Duodenal mucosa (tissue), 2 donors: ENCODE data around the gene SPOCK2.
A peak's percentile ranks its signal among the peaks of the same experiment; 100 is the strongest.

Source experiments
- H3K27ac ChIP-seq: one replicate; pipeline ENCODE4 v1.7.0; 2013; ENCODE audit warnings: low read depth, low read length
- H3K27me3 ChIP-seq, 2 donors: one replicate each; pipeline ENCODE4 v1.7.0; 2013; ENCODE audit warnings: low read length in 2 of 2, control low read depth in 1 of 2; ENCODE audit not compliant: insufficient read depth in 2 of 2, control insufficient read depth in 1 of 2
- H3K36me3 ChIP-seq, 2 donors: one replicate each; pipeline ENCODE4 v1.7.0; 2013; ENCODE audit warnings: low read length in 2 of 2, control low read depth in 1 of 2; ENCODE audit not compliant: insufficient read depth in 2 of 2, control insufficient read depth in 1 of 2
- H3K4me1 ChIP-seq, 2 donors: one replicate each; pipeline ENCODE4 v1.7.0; 2013; ENCODE audit warnings: low read length in 2 of 2, control low read depth in 1 of 2; ENCODE audit not compliant: insufficient read depth in 2 of 2, control insufficient read depth in 1 of 2
- H3K4me3 ChIP-seq, 2 donors: one replicate each; pipeline ENCODE4 v1.7.0; 2013; ENCODE audit warnings: low read length in 2 of 2, low read depth in 1 of 2
- H3K9ac ChIP-seq, 2 donors: one replicate each; pipeline ENCODE4 v1.7.0; 2013; ENCODE audit warnings: low read length in 2 of 2, low read depth in 1 of 2
- H3K9me3 ChIP-seq, 2 donors: one replicate each; pipeline ENCODE4 v1.7.0; 2013; ENCODE audit warnings: low read length in 2 of 2, control low read depth in 1 of 2; ENCODE audit not compliant: control insufficient read depth in 1 of 2

The SPOCK2 gene

DNA sequence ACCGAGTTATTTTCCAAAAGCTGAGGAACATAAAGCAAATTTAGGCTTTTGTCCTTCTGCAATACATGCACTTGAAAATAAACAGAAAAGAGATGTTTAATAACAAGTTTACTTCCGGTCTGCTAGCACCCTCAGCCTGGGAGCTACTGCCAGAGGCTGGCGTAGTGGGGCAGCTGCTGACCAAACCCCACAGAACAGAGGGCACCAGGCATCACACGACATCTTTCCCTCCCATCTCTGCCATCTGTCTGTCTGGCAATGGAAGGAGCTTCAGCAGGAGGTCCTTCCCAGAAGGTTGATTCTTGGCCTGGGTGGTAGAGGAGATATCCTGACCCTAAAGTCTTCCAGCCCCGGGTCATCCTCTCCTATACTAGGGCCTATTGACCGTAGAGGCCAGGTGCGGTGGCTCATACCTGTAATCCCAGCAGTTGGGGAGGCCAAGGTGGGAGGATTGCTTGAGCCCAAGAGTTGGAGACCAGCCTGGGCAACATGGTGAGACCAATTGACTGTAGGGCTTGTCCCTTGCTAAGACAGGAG is 76.3 kb downstream of the SPOCK2 start:
- H3K4me1 ChIP-seq = peaks cover 0 to 11% of the 10 kb centered on the region in 2 donors
- no peak overlapping the region for H3K9ac ChIP-seq
- no peaks in the 10 kb centered on the region for H3K9me3 ChIP-seq
- no peak overlapping the region for H3K4me3 ChIP-seq
- no peaks in the 10 kb centered on the region for H3K27me3 ChIP-seq
- no peaks in the 10 kb centered on the region for H3K36me3 ChIP-seq
- no peak overlapping the region for H3K27ac ChIP-seq

DNA sequence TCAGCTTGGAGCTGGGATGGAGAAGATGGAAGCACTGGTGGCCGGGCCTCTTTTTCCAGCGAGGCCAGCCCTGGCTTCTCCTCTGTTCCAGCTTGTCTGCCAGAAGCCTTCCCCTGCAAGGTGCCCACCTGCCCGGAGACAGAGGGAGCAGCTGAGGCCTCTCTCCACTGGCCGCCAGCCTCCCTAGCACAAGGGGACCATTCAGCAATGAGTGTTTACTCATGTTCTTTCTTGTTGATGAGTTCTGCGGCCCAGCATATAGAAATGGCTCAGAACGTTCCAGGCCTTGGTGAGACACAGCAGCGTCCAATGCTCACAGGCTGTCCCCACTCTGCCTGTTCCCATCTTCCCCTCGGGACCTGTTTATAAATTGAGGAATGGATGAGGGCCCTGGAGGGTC is 76.9 kb downstream of the SPOCK2 start:
- Histone ChIP-seq H3K9ac (no peak overlapping the region), H3K4me3 (no peak overlapping the region), H3K36me3 (no peaks in the 10 kb centered on the region), H3K4me1 (peaks cover 0 to 11% of the 10 kb centered on the region in 2 donors), H3K27me3 (no peaks in the 10 kb centered on the region), H3K27ac (no peak overlapping the region), H3K9me3 (no peaks in the 10 kb centered on the region)

DNA sequence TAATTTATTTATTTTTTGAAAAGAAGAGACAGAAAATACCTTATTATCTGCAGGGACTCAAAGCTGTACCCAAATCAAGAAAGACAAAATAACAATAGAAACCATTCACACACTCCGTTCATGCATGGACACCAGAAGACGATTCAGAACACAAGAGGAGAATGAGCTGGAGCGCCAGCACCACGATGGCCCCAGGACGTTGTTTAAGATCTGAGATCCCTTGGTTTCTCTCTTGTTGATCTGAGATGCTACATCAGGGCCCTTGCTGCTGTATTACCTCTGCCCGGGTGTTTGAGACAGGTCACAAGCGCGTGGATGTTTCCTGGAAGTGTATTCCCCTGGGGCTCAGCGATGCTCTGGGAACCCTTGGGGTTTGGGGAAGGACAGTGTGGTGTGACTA is 77.3 kb downstream of the SPOCK2 start:
- H3K4me1 ChIP-seq = peaks cover 0 to 11% of the 10 kb centered on the region in 2 donors
- H3K27me3 ChIP-seq = no peaks in the 10 kb centered on the region
- H3K9me3 ChIP-seq = no peaks in the 10 kb centered on the region
- no peak overlapping the region for H3K27ac ChIP-seq
- H3K36me3 ChIP-seq = no peaks in the 10 kb centered on the region
- no peak overlapping the region for H3K4me3 ChIP-seq
- no peak overlapping the region for H3K9ac ChIP-seq

DNA sequence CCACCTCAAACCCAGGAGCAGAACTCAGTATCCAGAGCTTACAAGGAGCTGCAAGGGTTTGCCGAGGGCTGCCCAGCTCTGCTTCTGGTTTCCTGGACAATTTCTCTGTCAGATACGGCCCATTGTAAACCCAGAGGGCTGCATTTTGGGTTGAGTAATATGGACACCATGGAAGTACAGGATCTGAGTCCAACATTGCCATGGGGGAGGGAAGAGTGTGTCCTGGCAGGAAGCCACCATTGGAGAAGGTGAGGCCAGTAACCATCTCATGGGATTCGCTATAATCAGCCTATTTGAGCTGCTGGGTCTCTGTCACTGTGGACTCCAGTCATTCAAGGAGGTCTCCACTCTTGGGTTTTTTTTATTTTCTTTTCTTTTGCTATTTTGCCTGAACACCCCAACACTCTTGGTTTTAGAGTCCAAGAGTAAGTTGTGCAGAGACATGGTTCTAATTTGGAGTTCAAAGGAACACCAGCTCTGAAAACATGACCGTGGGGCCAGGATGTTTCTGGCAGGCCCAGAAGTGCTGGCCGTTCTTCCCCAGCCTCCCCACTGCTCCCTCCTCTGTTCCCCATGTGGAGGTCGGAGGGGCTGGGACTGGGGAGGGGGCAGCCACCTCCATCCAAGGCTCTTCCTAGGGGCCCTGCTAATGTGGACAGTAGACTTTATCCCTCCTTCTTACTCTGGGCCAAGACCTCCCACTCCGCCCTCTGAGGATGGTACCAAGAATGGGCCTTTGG is 77.9 kb downstream of the SPOCK2 start:
- Histone ChIP-seq H3K4me1 (peaks cover 0 to 11% of the 10 kb centered on the region in 2 donors), H3K36me3 (no peaks in the 10 kb centered on the region), H3K9ac (peak overlapping the region in 1 of 2 donors; percentile 23), H3K27ac (peak overlapping the region; percentile 85), H3K9me3 (no peaks in the 10 kb centered on the region), H3K27me3 (no peaks in the 10 kb centered on the region), H3K4me3 (no peak overlapping the region)

DNA sequence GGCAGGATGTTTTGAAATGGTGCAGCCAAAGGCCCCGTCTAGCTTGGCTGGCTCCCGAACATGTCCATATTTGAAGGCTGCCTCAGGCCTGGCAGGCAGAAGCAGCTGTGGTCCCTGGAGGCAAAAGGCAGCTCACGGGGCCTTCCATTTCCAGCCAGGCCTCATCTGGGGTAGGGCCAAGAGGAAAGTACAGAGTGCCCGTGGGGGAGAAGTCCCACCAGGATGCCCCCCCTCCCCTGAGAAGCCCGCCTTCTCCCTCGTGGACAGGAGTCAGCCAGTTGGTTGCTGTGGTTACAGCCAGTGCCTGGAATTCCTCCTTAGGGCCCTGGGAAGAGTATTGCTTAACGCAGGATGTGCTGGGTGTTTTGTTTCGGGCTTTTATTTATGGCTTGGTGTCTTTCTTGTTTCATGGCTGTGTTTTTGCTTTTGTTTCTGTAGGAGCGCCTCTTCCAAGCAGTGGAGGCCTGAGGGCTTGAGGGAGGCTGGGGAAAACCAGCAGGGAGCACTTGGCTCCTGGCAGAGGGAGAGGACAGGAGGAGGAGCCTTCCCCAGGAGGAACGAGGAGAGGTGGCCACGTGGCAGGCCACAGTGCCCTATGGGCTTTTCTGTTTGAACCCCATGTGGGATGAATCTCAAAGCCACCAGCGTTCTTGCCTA is 78.8 kb downstream of the SPOCK2 start:
- Histone ChIP-seq H3K4me1 (peaks cover 0 to 11% of the 10 kb centered on the region in 2 donors), H3K36me3 (no peaks in the 10 kb centered on the region), H3K9ac (peak overlapping the region in 1 of 2 donors; percentile 23), H3K4me3 (no peak overlapping the region), H3K27ac (peak overlapping the region; percentile 85), H3K27me3 (no peaks in the 10 kb centered on the region), H3K9me3 (no peaks in the 10 kb centered on the region)

DNA sequence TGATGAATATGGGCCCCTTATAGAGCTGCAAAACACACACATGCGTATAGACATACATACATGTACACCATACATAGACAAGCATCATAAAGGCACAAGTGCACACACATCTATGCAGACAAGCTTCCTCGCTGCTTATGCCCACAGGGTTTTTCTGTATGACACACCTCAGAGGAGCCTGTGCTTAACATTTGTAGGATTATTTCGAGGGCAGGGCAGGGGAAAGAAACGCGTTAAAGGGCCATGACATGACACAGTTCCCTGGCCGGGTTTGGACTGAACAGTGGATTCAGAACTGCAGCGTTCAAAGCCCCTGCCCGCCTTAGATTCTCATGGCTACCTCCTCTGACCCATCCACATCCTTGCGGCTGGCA is 79.3 kb downstream of the SPOCK2 start:
- Histone ChIP-seq H3K9me3 (no peaks in the 10 kb centered on the region), H3K4me3 (no peak overlapping the region), H3K36me3 (no peaks in the 10 kb centered on the region), H3K27ac (peak overlapping the region; percentile 85), H3K27me3 (no peaks in the 10 kb centered on the region), H3K9ac (no peak overlapping the region), H3K4me1 (peaks cover 0 to 11% of the 10 kb centered on the region in 2 donors)
